ENCODE measurements around the gene FIBCD1. TPM values are rescaled to one million over a fixed set of nuclear protein-coding genes. Genes with fewer than 3 reads are reported as not detected.

The FIBCD1 gene
- total and polyA plus RNA-seq, 2 experiments from 2014 or later = 4.4 to 5.6 TPM

GRCh38 chr9:130912932-130913598 lies 26.0 kb downstream of the FIBCD1 start:
- H3K4me2 ChIP-seq = no peak overlapping the region
- peak overlapping the region; percentile 72; the same call in 1 of the 2 replicates for H2AFZ ChIP-seq
- Mint-ChIP-seq H3K36me3 (ENCODE audit: low read depth) (no peaks in the 10 kb centered on the region), H3K27me3 (ENCODE audit: insufficient read depth, low read depth, poor library complexity) (peaks cover 10% of the 10 kb centered on the region), H3K27ac (no peak overlapping the region), H3K4me3 (no peak overlapping the region; the same call in 2 of the 3 replicates), H3K4me1 (peaks cover 15% of the 10 kb centered on the region), H3K9me3 (no peaks in the 10 kb centered on the region)
- H3K27ac ChIP-seq (ENCODE audit: low read depth) = no peak overlapping the region
- H3K27me3 ChIP-seq (ENCODE audit: insufficient read depth) = no peaks in the 10 kb centered on the region
- DNase-seq (ENCODE audit: low spot score) = no peak
- no peak overlapping the region for H3K4me3 ChIP-seq
- no peaks in the 10 kb centered on the region for H3K4me1 ChIP-seq (ENCODE audit: insufficient read depth)
- no peaks in the 10 kb centered on the region for H3F3A ChIP-seq (replicated peaks; ENCODE audit: low read depth)
- H3K79me2 ChIP-seq (replicated peaks; ENCODE audit: insufficient read depth) = no peaks in the 10 kb centered on the region
- H3K36me3 ChIP-seq (ENCODE audit: insufficient read depth) = no peaks in the 10 kb centered on the region
- no peak for TF ChIP-seq EZH2 (IDR thresholded peaks at IDR 0.05; ENCODE audit: low read depth, unreplicated experiment)
- TF ChIP-seq, protein P1, sequence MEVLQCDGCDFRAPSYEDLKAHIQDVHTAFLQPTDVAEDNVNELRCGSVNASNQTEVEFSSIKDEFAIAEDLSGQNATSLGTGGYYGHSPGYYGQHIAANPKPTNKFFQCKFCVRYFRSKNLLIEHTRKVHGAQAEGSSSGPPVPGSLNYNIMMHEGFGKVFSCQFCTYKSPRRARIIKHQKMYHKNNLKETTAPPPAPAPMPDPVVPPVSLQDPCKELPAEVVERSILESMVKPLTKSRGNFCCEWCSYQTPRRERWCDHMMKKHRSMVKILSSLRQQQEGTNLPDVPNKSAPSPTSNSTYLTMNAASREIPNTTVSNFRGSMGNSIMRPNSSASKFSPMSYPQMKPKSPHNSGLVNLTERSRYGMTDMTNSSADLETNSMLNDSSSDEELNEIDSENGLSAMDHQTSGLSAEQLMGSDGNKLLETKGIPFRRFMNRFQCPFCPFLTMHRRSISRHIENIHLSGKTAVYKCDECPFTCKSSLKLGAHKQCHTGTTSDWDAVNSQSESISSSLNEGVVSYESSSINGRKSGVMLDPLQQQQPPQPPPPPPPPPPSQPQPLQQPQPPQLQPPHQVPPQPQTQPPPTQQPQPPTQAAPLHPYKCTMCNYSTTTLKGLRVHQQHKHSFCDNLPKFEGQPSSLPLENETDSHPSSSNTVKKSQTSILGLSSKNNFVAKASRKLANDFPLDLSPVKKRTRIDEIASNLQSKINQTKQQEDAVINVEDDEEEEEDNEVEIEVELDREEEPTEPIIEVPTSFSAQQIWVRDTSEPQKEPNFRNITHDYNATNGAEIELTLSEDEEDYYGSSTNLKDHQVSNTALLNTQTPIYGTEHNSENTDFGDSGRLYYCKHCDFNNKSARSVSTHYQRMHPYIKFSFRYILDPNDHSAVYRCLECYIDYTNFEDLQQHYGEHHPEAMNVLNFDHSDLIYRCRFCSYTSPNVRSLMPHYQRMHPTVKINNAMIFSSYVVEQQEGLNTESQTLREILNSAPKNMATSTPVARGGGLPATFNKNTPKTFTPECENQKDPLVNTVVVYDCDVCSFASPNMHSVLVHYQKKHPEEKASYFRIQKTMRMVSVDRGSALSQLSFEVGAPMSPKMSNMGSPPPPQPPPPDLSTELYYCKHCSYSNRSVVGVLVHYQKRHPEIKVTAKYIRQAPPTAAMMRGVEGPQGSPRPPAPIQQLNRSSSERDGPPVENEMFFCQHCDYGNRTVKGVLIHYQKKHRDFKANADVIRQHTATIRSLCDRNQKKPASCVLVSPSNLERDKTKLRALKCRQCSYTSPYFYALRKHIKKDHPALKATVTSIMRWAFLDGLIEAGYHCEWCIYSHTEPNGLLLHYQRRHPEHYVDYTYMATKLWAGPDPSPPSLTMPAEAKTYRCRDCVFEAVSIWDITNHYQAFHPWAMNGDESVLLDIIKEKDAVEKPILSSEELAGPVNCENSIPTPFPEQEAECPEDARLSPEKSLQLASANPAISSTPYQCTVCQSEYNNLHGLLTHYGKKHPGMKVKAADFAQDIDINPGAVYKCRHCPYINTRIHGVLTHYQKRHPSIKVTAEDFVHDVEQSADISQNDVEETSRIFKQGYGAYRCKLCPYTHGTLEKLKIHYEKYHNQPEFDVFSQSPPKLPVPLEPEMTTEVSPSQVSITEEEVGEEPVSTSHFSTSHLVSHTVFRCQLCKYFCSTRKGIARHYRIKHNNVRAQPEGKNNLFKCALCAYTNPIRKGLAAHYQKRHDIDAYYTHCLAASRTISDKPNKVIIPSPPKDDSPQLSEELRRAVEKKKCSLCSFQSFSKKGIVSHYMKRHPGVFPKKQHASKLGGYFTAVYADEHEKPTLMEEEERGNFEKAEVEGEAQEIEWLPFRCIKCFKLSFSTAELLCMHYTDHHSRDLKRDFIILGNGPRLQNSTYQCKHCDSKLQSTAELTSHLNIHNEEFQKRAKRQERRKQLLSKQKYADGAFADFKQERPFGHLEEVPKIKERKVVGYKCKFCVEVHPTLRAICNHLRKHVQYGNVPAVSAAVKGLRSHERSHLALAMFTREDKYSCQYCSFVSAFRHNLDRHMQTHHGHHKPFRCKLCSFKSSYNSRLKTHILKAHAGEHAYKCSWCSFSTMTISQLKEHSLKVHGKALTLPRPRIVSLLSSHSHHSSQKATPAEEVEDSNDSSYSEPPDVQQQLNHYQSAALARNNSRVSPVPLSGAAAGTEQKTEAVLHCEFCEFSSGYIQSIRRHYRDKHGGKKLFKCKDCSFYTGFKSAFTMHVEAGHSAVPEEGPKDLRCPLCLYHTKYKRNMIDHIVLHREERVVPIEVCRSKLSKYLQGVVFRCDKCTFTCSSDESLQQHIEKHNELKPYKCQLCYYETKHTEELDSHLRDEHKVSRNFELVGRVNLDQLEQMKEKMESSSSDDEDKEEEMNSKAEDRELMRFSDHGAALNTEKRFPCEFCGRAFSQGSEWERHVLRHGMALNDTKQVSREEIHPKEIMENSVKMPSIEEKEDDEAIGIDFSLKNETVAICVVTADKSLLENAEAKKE (CRISPR knock-in tag; IDR thresholded peaks at IDR 0.05) = no peak
- TF ChIP-seq ETS1 (IDR thresholded peaks at IDR 0.05) = no peak
- TF ChIP-seq CREB1 (CRISPR knock-in tag; IDR thresholded peaks at IDR 0.05; ENCODE audit: low read depth) = no peak
- TF ChIP-seq NANOG (IDR thresholded peaks at IDR 0.05; ENCODE audit: borderline replicate concordance) = no peak
- no peak for TF ChIP-seq ZNF331 (CRISPR knock-in tag; IDR thresholded peaks at IDR 0.05; ENCODE audit: low read depth)
- no peak for TF ChIP-seq STAT1 (IDR thresholded peaks at IDR 0.05; ENCODE audit: unreplicated experiment)
- H4K20me1 ChIP-seq (replicated peaks; ENCODE audit: insufficient read depth) = no peaks in the 10 kb centered on the region
- ATAC-seq = peak; percentile 13
- no peaks in the 10 kb centered on the region for H3K9me2 ChIP-seq (ENCODE audit: insufficient read depth)

All from GM23338 (cell line).